WI38 (cell line): ENCODE results near the gene ALG2.

Experiments used
- H3K4me3 ChIP-seq: 2 replicates; pipeline ENCODE4 v1.5.1; 2011; ENCODE audit warnings: low read depth, mild to moderate bottlenecking, control low read depth, low read length
- TF ChIP-seq, protein P1 (sequence below): IDR thresholded peaks from 2 replicates; pipeline ENCODE4 v1.5.1; 2012; ENCODE audit warnings: low read depth, mild to moderate bottlenecking, control low read depth, low read length

ALG2 gene

DNA sequence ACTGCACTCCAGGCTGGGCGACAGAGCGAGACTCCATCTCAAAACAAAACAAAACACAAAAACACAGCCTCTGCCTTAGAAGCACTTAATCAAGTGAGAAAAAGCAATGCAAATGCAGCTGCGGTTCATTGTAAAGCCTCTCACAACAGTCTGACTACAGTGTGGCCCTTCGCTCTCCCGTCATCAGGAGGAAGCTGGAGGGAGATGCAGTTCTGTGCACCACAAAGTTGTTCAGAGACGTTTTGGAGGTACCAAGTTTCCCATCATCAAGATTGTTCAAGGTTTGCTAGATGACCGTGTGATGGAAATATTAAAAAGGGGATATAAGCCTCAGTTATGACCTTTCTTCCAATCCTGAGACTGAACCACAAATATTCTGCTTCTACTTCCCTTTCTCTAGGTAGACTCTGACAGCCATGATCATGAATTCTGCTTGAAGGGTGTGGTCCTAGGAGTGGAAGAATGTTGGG is 41.2 kb upstream of the ALG2 start:
- no peak overlapping the region for H3K4me3 ChIP-seq
- TF ChIP-seq, protein P1, sequence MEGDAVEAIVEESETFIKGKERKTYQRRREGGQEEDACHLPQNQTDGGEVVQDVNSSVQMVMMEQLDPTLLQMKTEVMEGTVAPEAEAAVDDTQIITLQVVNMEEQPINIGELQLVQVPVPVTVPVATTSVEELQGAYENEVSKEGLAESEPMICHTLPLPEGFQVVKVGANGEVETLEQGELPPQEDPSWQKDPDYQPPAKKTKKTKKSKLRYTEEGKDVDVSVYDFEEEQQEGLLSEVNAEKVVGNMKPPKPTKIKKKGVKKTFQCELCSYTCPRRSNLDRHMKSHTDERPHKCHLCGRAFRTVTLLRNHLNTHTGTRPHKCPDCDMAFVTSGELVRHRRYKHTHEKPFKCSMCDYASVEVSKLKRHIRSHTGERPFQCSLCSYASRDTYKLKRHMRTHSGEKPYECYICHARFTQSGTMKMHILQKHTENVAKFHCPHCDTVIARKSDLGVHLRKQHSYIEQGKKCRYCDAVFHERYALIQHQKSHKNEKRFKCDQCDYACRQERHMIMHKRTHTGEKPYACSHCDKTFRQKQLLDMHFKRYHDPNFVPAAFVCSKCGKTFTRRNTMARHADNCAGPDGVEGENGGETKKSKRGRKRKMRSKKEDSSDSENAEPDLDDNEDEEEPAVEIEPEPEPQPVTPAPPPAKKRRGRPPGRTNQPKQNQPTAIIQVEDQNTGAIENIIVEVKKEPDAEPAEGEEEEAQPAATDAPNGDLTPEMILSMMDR: no peak

DNA sequence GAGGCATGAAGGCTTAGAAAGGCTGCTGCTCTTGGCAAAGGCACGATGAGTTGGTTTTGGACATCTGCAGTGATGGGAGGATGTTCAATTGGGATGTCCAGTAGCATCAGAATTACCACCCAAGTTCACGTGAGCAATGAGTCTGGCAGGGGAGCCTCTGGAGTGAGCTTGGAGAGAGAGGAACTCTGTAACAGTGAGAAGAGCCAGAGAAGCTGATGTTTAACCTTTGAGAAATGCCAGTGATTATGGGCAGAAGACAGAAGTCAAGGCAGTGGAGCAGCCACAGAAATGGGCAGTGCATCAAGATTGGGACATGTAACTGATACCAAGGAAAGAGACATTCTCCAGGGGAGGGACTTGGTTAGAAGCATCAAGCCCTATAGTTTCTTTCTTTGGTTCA is 40.2 kb upstream of the ALG2 start:
- TF ChIP-seq, protein P1: no peak
- H3K4me3 ChIP-seq: no peak overlapping the region

DNA sequence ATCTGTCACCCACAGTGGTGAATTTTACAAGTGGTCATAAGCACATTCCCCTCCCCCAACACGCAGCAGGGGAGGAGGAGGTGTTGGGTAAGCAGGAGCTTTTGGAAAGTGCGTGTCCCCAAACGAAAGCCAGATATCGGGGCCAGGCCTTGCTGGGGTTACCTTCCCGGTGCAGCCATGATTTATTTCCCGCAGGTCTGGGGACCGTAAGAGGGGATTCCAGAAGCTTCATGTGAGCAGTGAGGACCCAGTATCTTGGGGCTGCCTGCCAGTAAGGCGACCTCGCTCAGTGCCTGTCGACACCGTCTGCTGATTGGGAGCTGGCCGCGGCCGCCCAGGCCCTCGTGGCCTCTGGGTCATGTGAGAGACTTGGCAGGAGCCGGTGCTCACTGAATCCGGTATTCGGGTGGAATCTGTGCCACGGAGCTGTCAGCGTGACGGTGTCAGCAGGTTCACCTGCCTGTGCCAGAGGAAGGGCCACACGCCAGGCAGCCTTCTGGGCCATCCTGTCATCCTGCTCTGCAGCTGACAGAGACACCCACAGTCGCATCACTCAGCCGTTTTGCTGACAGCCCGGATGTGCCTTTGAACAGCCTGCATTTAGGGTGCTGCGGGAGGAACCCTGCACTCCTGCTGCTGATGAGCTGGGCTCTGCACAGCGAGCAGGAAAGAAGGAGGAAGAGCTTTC is 37.6 kb upstream of the ALG2 start:
- H3K4me3 ChIP-seq: no peak overlapping the region
- TF ChIP-seq, protein P1: no peak

DNA sequence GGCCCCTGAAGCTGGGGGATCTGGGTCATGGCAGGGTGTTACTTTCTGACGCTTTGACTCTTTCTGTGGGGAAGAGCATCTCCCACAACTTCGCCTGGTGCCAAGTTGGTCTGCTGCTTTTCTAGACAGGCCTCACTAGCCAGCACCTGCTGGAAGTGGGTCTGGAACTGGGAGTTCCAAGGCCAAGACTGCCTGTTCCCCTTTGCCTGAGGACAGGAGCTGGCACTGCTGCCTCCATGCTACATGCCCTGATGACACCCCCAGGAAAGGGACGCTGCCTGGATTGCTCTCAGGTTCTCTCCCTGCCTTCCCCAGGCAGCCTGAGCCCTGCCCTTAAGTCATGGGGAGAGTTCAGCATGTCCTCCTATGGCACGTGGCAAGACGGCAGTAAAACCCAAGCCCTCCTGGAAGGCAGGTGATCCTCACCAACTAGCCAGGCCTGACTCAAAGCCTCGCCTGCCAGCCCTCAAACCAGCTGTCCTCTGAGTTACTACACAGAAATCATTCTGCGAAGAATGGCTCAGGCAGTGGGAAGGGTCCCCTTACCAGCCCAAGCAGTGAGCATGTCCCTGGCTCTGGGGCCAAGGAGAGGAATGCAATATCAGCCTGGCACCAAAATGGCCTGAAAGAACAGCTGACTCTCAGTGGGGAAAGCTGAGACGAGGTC is 36.1 kb upstream of the ALG2 start:
- no peak overlapping the region for H3K4me3 ChIP-seq
- TF ChIP-seq, protein P1: no peak

DNA sequence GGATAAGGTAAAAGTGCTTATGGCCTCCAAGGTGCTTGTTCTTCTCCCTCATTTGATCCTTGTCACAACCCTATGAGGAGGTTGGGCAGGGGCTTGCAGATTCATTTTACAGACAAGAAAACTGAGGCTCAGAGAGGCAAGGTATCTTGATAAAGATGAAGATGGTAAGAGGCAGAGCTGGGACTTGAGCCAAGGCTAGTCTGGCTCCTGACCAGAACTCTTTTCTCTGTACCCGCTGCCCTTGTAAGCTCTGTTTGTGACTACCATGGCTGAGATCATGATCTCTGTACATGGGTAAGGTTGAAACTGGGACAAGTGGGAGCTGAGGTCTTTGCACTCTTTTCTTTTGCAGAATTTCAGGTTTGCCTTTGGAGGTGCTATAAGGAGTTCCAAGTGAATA is 33.9 kb upstream of the ALG2 start:
- TF ChIP-seq, protein P1: no peak
- H3K4me3 ChIP-seq: no peak overlapping the region

DNA sequence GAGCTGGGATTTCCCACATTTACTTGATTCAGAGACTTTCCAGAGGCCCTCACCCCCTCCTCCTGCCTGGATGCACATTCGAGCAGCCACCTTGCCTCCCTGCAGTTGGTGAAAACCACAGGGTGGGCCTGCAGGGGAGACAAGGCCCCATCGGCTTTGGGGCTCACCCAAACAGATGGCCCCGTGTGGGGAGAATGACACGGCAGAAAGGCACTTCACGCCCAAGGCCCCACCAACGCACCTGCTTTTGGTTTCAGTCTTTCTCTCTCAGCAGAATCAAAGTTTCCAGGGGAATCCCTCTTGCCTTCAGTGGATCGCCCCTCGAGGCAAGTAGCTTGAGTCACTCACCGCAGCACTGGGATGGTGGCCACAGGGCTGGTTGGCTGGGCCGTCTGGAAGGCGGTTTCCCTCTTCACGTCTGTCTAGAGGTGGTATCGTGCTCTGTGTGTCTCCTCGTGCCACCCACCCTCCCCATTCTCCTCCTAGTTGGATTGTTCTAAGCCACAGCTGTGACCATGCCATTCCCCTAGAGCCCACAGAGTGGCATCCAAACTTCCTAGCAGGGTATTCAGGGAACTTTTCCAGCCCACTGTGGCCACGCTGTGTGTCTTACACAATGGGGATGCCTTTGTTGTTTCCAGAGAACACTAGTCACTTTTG is 32.2 kb upstream of the ALG2 start:
- TF ChIP-seq, protein P1: no peak
- H3K4me3 ChIP-seq: no peak overlapping the region

DNA sequence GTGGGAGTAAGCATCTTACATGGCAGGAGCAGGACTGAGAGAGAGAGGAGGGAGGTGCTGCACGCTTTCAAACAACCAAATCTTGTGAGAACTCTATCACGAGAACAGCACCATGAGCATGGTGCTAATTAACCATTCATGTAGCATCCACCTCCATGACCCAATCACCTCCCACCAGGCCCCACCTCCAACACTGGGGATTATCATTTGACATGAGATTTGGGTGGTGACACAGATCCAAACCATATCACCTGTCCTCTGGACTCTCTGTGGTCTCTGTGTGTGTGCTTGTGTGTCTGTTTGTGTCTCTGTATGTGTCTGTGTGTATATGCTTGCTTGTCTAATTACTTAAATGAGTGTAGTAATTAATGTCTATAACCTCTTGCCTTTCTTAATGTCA is 31.4 kb upstream of the ALG2 start:
- H3K4me3 ChIP-seq: no peak overlapping the region

More for the DNA sequence above, 31.4 kb upstream of the ALG2 start:
- TF ChIP-seq, protein P1: no peak
